ENCODE measurements around the gene MPV17L2.

DNA sequence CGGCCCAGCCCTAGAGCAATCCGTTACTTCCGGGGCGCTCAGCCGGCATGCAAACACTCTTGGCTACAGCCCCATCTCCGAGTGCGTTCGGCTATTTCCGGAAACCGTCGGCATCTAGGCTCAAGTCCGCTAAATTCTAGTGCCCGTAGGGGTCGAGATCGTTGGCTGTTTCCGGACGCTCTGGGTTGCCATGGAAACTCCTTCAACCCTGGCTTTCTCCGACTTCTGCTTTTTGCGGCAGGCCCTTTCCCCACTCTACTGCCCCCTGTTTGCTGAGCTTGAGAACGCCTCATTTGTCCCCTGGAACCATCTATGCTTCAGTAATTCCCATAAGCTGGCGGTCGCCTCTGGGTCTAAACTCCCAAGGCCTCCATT lies 40.6 kb upstream of the MPV17L2 start:
- TF ChIP-seq POLR2A (IDR thresholded peaks at IDR 0.05; ENCODE audit: extremely low read depth, insufficient read length): no peak
- TF ChIP-seq, protein P1, sequence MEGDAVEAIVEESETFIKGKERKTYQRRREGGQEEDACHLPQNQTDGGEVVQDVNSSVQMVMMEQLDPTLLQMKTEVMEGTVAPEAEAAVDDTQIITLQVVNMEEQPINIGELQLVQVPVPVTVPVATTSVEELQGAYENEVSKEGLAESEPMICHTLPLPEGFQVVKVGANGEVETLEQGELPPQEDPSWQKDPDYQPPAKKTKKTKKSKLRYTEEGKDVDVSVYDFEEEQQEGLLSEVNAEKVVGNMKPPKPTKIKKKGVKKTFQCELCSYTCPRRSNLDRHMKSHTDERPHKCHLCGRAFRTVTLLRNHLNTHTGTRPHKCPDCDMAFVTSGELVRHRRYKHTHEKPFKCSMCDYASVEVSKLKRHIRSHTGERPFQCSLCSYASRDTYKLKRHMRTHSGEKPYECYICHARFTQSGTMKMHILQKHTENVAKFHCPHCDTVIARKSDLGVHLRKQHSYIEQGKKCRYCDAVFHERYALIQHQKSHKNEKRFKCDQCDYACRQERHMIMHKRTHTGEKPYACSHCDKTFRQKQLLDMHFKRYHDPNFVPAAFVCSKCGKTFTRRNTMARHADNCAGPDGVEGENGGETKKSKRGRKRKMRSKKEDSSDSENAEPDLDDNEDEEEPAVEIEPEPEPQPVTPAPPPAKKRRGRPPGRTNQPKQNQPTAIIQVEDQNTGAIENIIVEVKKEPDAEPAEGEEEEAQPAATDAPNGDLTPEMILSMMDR (IDR thresholded peaks at IDR 0.05; ENCODE audit: low read depth, low read length): peak; percentile 57
- peak; percentile 74; the same call in 1 of the 2 replicates for TF ChIP-seq MYC (IDR thresholded peaks at IDR 0.05; ENCODE audit: low read depth, low read length)

Measured in NB4 (cell line).